A549 (cell line): ENCODE measurements around the gene CLSTN2. TPM values are rescaled to one million over a fixed set of nuclear protein-coding genes. Genes with fewer than 3 reads are reported as not detected.

Experiments used
- ATAC-seq, 2 experiments: fragments of 200-7000 bp in 1 of 2; fragments of >200 bp in 1 of 2; cut with Nextera tagmentation in 1 of 2; cut with Tn5 transposase in 1 of 2; 3 replicates each; pipeline versions ENCODE4 v1.8.0 to v1.9.1; 2018 to 2020; ENCODE audit warnings: mild to moderate bottlenecking in 1 of 2, moderate library complexity in 1 of 2
- CTCF ChIA-PET: fragments of 300-600 bp; sonication (Branson Sonifier 250); formaldehyde crosslinking; extraction: SDS; loops from one replicate; lab custom pipeline; 2021; ENCODE audit warnings: antibody characterized with exemption, inconsistent platforms; lab: Yijun Ruan, JAX
- POLR2A ChIA-PET: fragments of 350-600 bp; formaldehyde crosslinking; extraction: SDS; loops from one replicate; lab custom pipeline; 2021; ENCODE audit warnings: antibody characterized with exemption, inconsistent platforms; lab: Yijun Ruan, JAX
- DNase-seq, 2 experiments: peaks; one replicate each; pipeline versions ENCODE4 v3.0.0 to v3.0.0-alpha.2; 2011 to 2016; ENCODE audit warnings: low read depth in 1 of 2, low spot score in 1 of 2
- FAIRE-seq: peaks from 2 replicates; lab custom pipeline; 2011; peaks lifted over from hg19 to GRCh38; lab: Jason Lieb, UNC
- H3K27ac ChIP-seq, 2 experiments: fragments of >200 bp; sonication (Bioruptor Twin); formaldehyde crosslinking; 3 replicates each; pipeline ENCODE4 v1.5.1; 2016 to 2017
- H3K4me1 ChIP-seq: fragments of >200 bp; sonication (Bioruptor Twin); formaldehyde crosslinking; 3 replicates; pipeline ENCODE4 v1.6.1; 2016
- H3K4me2 ChIP-seq: fragments of >200 bp; sonication (Bioruptor Twin); formaldehyde crosslinking; 3 replicates; pipeline ENCODE4 v1.6.1; 2016
- H3K4me3 ChIP-seq: fragments of >200 bp; sonication (Bioruptor Twin); formaldehyde crosslinking; 3 replicates; pipeline ENCODE4 v1.5.1; 2016
- H3K9me3 ChIP-seq: fragments of >200 bp; sonication (Bioruptor Twin); formaldehyde crosslinking; 3 replicates; pipeline ENCODE4 v1.6.1; 2016
- BCL3 ChIP-seq: fragments of >200 bp; sonication (Bioruptor Twin); formaldehyde crosslinking; IDR thresholded peaks from 3 replicates; pipeline ENCODE4 v1.6.1; 2016
- CEBPB ChIP-seq, 2 experiments: fragments of >200 bp in 1 of 2; sonication (Bioruptor Twin) in 1 of 2; formaldehyde crosslinking in 1 of 2; IDR thresholded peaks; 2 replicates each; pipeline ENCODE4 v1.6.1; 2012 to 2016
- EP300 ChIP-seq, 2 experiments: fragments of >200 bp; sonication (Bioruptor Twin); formaldehyde crosslinking; IDR thresholded peaks; 2 replicates in 1 of 2; 3 replicates in 1 of 2; pipeline ENCODE4 v1.6.1; 2016 to 2017
- ESRRA ChIP-seq: fragments of 150-350 bp; IDR thresholded peaks from 2 replicates; pipeline ENCODE4 v1.6.1; 2014; ENCODE audit warnings: mild to moderate bottlenecking, low read length, borderline replicate concordance
- FOSB ChIP-seq: fragments of 250-450 bp; sonication (Bioruptor Pico); IDR thresholded peaks from 2 replicates; pipeline ENCODE4 v1.5.0; 2020; ENCODE audit warnings: mild to moderate bottlenecking, moderate library complexity
- HDAC2 ChIP-seq: fragments of 200-600 bp; sonication (generic); IDR thresholded peaks from 2 replicates; pipeline ENCODE4 v1.6.1; 2016
- HEYL ChIP-seq: fragments of 250-450 bp; sonication (Bioruptor Pico); IDR thresholded peaks from 2 replicates; pipeline ENCODE4 v1.8.0; 2021; ENCODE audit warnings: mild to moderate bottlenecking, moderate library complexity
- HOXB13 ChIP-seq: fragments of 250-450 bp; sonication (Bioruptor Pico); IDR thresholded peaks from 2 replicates; pipeline ENCODE4 v1.5.0; 2020; ENCODE audit warnings: low read depth, mild to moderate bottlenecking, moderate library complexity
- KDM1A ChIP-seq: fragments of 200-600 bp; sonication (generic); IDR thresholded peaks from 2 replicates; pipeline ENCODE4 v1.6.1; 2016; ENCODE audit warnings: low read depth, mild to moderate bottlenecking
- PHF8 ChIP-seq: fragments of 200-600 bp; sonication (generic); IDR thresholded peaks from 2 replicates; pipeline ENCODE4 v1.6.1; 2016; ENCODE audit warnings: low read depth, mild to moderate bottlenecking, antibody characterized with exemption, moderate library complexity, borderline replicate concordance
- POLR2A ChIP-seq: IDR thresholded peaks from 2 replicates; pipeline ENCODE4 v1.6.1; 2012; ENCODE audit warnings: mild to moderate bottlenecking, low read length
- POLR2AphosphoS2 ChIP-seq: conservative IDR thresholded peaks from 2 replicates; pipeline ENCODE4 v1.6.1; 2012; ENCODE audit warnings: low read length, improper control_type of control experiment, inconsistent platforms
- RCOR1 ChIP-seq: fragments of 150-350 bp; IDR thresholded peaks from 2 replicates; pipeline ENCODE4 v1.6.1; 2014; ENCODE audit warnings: antibody characterized with exemption, low read length, low read depth
- REST ChIP-seq: fragments of 200-600 bp; sonication (generic); IDR thresholded peaks from 2 replicates; pipeline ENCODE4 v1.6.1; 2016; ENCODE audit warnings: antibody characterized with exemption, mild to moderate bottlenecking, moderate library complexity
- SMC3 ChIP-seq: fragments of >200 bp; sonication (Bioruptor Twin); formaldehyde crosslinking; IDR thresholded peaks from 3 replicates; pipeline ENCODE4 v1.6.1; 2018; ENCODE audit warnings: inconsistent platforms
- ZSCAN20 ChIP-seq: fragments of 250-450 bp; sonication (Bioruptor Pico); IDR thresholded peaks from 2 replicates; pipeline ENCODE4 v1.8.0; 2022; ENCODE audit warnings: mild to moderate bottlenecking, moderate library complexity
- WGBS: methylation state at CpG from one replicate; pipeline ENCODE4 v1.1.6; 2017; ENCODE audit errors: missing lambda C conversion rate; 5-methylcytosine and 5-hydroxymethylcytosine counted together
- polyA plus RNA-seq, 4 experiments: library from polyadenylated mRNA; depleted of rRNA in 3 of 4; stranded (reverse); fragments of >200 nt; fragmentation: RNase III in 1 of 4; extraction: RNeasy Plus Mini Kit Qiagen cat#74134 plus additional on column Dnase treatment in 1 of 4; gene quantifications; 2 replicates in 3 of 4; 3 replicates in 1 of 4; pipeline ENCODE4 v1.2.3, GENCODE V29; 2011 to 2017
- TF ChIP-seq, protein P1 (sequence below): IDR thresholded peaks from 2 replicates; pipeline ENCODE4 v1.6.1; 2012; ENCODE audit warnings: low read depth, borderline replicate concordance
- TF ChIP-seq, protein P2 (sequence below): fragments of 250-450 bp; sonication (Bioruptor Pico); IDR thresholded peaks from 2 replicates; pipeline ENCODE4 v1.5.0; 2021; ENCODE audit warnings: mild to moderate bottlenecking, moderate library complexity, borderline replicate concordance
- TF ChIP-seq, protein P3 (sequence below): IDR thresholded peaks from 2 replicates; pipeline ENCODE4 v1.6.1; 2012

Gene CLSTN2
- polyA plus RNA-seq, 2 of the 4 experiments (the other 2 are of a cell fraction): 0.03 to 0.04 TPM

DNA sequence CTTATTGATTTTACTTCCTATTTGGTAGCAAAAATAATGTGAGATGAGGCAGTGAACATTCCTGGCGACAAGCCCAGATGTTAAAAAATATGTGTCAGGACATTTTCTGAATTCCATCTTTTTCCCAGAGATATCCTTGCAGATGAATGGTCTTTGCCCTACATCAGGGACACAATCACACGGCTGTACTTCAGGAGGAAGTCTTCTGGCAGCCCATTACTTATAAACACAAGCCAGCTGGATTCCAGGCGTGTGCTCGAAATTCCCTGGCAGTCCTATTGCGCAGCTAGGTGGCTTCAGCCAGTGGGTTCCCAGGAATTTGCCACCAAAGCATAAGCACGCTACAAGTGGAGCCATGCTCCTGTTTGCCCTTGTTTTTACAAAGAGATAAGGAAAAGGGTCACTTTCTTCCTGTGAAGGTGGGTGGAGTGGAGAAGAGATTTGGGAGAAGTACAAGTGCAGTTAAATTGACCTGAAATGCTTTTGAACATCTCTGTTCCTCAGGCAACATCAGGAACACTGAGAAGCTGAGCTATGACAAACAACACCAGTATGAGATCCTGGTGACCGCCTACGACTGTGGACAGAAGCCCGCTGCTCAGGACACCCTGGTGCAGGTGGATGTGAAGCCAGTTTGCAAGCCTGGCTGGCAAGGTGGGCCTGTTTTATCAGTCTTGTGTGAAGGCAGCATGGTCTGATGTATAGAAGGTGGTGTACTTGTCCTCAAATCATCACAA is 485.8 kb downstream of the CLSTN2 start (continued):
- TF ChIP-seq REST (no peak), CEBPB (IDR thresholded peaks at IDR 0.05) (no peak), EP300 (IDR thresholded peaks at IDR 0.05) (no peak), FOSB (no peak)
- TF ChIP-seq, protein P1, sequence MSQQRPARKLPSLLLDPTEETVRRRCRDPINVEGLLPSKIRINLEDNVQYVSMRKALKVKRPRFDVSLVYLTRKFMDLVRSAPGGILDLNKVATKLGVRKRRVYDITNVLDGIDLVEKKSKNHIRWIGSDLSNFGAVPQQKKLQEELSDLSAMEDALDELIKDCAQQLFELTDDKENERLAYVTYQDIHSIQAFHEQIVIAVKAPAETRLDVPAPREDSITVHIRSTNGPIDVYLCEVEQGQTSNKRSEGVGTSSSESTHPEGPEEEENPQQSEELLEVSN: no peak
- TF ChIP-seq, all 56 proteins: peak for 0

DNA sequence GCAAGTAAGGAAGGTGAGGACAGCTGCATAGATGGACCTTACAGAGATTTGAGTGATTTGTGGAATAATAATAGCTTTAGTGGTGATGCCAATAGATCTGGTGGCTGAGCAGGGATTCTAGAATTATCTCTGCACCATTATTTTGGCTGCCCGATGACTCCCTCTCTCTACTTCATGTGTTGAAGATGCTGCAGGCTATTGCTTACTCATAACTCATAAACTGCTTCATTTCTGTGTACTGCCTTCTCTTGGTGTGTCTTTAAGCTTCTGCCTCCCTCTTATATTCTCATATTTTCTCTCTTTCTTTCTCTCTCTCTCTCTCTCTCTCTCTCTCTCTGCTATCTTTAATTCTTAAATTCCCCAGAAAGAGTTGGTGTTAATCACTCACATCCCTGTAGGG is 486.9 kb downstream of the CLSTN2 start:
- no peak for DNase-seq
- POLR2A ChIA-PET: no interaction called here
- TF ChIP-seq ZSCAN20 (CRISPR knock-in tag) (no peak), HDAC2 (no peak), POLR2A (no peak), HOXB13 (no peak), POLR2AphosphoS2 (no peak), HEYL (CRISPR knock-in tag) (no peak), KDM1A (no peak), PHF8 (no peak), ESRRA (no peak), BCL3 (no peak), SMC3 (no peak), RCOR1 (no peak)
- TF ChIP-seq, protein P2, sequence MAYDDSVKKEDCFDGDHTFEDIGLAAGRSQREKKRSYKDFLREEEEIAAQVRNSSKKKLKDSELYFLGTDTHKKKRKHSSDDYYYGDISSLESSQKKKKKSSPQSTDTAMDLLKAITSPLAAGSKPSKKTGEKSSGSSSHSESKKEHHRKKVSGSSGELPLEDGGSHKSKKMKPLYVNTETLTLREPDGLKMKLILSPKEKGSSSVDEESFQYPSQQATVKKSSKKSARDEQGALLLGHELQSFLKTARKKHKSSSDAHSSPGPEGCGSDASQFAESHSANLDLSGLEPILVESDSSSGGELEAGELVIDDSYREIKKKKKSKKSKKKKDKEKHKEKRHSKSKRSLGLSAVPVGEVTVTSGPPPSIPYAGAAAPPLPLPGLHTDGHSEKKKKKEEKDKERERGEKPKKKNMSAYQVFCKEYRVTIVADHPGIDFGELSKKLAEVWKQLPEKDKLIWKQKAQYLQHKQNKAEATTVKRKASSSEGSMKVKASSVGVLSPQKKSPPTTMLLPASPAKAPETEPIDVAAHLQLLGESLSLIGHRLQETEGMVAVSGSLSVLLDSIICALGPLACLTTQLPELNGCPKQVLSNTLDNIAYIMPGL (CRISPR knock-in tag): no peak
- TF ChIP-seq, protein P3, sequence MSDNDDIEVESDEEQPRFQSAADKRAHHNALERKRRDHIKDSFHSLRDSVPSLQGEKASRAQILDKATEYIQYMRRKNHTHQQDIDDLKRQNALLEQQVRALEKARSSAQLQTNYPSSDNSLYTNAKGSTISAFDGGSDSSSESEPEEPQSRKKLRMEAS: no peak

More for the DNA sequence above, 486.9 kb downstream of the CLSTN2 start:
- no peak for ATAC-seq
- no peaks in the 10 kb centered on the region for H3K9me3 ChIP-seq
- H3K4me3 ChIP-seq: no peak overlapping the region
- CTCF ChIA-PET: no interaction called here
- 0 out of 3 replicates have a peak, but pooled peaks cover 2% of the 10 kb centered on the region for H3K4me1 ChIP-seq
- H3K27ac ChIP-seq: no peak overlapping the region
- no peak for FAIRE-seq
- 23% methylated on average over 1 of the region's 1 CpG for WGBS
- H3K4me2 ChIP-seq: no peak overlapping the region
